ENCODE measurements around the gene RTP5.

Gene RTP5

DNA sequence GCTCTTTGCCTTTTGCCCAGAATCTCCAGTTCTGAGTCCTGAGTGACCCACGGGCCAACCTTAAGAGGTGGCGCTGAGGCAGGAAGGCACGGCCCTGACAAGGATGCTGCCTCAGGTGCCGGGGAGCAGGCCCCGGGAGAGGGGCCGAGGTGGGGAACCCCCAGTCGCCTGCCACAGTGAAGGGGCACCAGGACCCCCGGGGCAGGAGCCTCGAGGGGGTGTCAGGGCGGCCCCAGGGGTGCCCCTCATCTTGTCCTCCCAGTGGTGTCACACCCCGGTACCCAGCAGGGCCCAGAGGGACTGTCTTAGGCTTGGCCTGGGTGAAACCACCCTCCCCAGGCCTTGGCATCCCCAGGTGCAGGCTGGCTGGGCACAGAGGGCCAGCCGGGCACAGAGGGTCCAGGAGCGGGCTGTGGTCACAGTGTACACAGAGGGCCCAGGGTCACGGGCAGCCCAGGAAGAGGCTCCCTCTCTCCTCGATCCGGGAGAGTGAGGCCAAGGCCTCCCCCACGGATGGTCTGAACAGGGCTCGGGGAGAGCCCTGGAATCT is 11.9 kb upstream of the RTP5 start:
- no peak for DNase-seq

DNA sequence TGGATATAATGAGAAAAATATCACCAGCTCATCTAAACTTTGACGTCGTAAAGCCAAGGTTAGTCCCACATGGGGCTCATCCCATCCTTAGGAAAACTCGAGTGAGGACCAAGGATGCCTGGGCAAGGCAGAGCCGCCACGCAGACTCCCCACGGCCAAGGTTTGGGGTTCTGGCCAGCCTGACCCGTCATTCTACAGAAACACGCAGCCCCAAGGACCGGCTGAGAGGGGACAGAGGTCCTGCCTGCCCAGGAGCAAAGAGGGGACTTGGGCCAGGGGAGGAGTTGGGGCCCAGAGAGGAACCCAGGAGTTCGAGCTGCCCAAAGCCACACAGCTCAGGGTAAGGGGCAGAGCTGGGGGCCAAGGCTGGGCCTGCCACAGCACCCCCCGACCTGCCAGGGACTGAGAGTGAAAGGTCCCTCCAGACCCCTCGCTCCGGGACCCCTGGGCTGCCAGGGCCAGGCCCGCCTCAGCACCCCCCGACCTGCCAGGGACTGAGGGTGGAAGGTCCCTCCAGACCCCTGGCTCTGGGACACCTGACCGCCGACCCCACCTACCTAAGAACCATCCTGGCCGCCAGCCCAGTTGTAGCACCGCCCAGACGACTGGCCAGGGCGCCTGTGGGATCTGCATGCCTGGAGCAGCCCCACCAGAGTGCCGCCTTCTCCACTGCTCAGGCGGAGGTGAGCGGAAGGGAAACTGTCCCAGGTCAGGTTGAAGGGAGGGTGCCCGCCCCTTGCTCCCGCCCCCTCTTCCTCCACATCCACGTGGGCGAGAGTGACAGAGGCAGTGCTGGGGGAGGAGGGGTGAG is 11.1 kb upstream of the RTP5 start, which contains the start of gene PDCD1:
Gene PDCD1 (minus strand): TSS at position 689 of the 811 bp plus-strand sequence. CDS start 56 bp downstream, at position 633.
- no peak for DNase-seq

DNA sequence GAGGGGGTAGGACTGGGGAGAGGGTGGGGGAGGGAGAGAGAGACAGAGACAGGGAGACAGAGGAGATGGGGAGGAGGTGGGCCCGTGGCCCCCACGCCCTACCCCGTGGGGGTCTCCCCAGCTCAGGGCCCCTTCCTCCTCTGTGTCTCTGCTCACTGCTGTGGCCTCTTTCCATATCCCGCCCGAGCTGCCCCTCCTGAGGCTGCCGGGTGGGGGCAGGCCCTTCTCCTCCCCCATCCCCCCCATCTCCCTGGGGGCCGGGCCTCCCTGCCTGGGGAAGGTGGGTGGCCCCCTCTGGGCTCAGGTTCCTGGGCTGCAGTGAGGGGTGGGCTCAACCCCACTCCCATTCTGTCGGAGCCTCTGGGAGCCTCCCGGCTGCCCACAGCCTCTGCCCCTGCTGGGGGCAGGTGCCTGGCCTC is 10.5 kb upstream of the RTP5 start:
- DNase-seq: no peak

DNA sequence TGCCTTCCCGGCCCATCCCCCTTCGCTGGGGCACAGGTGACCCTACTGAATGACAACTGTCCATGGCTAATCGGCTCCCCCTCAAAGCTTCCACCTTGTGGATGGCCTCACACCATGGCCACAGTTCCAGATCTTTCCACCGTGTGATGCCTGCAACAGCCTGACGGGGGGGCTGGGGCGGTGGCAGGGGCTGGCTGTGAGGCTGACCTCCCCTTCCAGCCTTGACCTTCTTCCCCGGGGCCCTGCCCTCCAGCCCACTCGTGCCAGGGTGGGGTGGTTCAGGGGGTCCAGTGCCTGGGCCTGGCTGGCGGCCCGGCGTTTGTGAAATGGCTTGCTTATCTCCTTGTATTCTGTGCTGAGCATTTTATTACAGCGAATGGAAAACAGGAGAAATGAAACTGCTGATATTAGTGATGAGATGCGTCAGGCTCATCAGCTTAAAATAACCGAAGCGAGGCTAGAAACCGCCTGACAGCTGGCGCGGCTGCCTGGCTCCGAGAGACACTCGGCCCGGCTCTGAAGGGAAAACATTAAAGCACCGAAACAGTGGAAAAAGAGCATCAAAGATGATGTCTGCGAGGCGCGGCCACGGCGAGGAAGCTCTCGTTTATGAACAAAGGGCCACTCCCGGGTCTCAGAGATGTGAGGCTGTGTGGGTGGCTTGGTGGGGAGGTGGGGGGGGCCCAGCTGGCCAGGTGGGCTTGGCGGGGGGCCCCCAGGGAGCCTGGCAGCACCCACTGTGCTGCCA is 9.9 kb upstream of the RTP5 start:
- no peak for DNase-seq

DNA sequence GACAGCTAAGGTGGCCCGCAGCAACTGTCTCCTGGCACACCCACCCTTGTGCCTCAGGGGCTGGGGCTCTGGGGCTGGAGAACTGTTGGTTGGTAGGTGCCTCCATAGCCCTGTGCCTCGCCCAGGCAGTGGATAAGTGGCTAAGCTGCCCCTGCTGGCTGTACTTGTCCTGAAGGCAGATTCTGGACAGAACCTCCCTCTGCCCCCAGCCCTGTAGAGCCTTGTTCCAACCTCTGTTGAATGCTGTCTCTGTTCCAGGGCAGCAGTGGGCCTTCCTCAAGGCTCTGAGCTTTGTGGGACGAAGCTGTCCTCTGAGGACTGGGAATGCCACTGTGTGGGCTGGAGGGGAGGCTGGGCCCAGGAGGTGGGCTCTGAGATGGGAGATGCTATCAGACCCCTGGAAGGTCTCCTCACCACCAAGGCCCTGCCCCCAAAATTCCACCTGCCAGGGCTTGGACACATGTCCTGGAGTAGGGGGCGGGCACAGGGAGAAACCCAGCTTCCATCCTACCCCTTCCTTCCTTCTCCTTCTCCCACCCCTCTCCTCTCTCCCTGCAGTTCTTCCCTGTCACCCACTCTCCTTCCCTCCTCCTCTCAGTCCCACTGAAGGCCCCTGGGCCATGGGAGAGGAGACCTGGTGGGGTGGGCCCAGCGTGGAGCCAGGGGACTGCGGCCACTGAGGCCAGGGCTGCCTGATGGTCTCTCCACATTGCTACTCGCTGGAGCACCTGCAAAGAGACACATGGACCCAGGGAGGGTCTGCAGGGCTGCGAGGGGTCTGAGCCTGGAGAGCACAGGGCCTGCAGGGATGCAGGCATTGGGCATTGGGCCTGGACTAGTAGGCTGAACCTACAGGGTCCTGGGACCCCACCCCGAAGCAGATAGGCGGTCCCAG is 9.1 kb upstream of the RTP5 start:
- DNase-seq: no peak

DNA sequence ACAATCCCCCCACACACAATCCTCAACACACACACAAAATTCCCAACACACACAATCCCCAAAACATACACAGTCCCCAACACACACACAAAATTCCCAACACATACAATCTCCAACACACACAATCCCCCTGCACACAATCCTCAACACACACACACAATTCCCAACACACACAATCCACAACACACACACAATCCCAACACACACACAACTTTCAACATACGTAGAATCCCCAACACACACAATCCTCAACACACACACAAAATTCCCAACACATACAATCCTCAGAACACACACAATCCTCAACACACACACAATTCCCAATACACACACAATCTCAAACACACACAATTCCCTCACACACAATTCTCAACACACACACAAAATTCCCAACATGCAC is 8.3 kb upstream of the RTP5 start:
- no peak for DNase-seq

DNA sequence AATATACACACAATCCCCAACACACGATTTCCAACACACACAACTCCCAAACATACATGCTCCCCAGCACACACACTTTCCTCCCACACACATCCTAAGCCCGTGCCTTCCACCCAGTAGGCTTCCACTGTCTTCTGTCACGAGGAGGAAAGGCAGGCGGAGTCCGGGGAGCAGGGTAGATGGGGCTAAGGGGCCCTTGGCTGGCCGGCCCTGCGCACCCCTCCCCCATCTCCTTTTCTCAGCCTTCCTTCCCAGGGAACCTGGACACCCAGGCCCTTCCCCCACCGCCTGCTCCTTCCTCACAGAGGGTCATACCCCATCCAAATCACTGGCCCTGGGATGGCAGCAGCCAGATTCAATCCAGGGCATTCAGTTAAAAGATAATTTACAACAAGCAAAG is 7.4 kb upstream of the RTP5 start:
- DNase-seq: no peak

DNA sequence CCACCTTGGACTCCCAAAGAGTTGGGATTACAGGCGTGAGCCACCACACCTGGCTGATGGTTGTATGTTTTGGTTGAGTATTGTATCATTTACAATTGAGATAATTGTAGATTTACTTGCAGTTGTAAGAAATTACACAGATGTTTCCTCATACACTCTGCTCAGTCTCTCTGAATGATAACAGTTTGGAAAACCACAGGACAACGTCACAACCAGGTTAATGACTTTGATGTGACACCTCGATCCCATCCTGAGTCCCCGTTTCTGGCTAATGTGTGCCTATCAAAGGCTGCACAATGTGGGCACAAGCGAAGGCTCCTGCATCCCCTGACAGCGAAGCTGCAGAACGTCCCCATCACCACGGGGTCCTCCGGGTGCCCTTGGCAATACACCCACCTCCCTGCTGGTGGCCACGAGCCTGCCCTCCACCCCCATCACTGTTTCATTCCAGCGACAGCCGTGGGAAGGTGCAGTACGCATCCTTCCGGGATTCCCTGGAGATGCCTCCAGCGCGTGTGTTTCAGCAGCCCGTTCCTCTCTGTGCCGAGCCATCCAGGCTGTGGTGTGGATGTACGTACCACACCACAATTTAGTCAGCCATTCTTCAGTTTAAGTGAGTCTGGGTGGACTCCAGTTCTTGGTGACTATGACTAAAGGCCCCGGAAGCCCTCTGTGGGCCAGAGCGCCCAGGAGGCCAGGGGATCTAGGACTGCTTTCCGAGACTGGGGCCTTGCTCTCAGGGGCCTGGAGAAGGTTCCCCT is 6.6 kb upstream of the RTP5 start:
- no peak for DNase-seq

DNA sequence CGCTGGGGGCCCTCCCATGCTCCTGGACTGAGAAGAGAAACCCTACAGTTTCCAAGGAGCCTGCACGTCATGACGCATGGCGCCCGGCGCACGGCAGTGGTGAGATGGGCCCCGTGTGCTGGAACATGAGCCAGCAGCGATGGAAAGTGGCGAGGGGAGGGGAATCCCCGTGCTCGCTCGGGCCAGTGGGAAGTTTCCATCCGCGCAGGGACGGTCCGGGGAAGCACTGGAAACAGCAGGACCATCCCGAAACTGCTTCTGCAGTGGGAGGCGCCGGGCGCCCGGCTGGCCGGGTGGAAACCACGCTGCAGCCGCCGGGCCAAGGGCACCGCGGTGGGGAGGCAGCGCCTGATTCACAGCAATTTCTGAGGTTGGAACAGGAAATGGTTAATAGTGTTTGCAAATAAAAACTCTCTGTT is 6.0 kb upstream of the RTP5 start:
- peak; percentile 33 for DNase-seq

DNA sequence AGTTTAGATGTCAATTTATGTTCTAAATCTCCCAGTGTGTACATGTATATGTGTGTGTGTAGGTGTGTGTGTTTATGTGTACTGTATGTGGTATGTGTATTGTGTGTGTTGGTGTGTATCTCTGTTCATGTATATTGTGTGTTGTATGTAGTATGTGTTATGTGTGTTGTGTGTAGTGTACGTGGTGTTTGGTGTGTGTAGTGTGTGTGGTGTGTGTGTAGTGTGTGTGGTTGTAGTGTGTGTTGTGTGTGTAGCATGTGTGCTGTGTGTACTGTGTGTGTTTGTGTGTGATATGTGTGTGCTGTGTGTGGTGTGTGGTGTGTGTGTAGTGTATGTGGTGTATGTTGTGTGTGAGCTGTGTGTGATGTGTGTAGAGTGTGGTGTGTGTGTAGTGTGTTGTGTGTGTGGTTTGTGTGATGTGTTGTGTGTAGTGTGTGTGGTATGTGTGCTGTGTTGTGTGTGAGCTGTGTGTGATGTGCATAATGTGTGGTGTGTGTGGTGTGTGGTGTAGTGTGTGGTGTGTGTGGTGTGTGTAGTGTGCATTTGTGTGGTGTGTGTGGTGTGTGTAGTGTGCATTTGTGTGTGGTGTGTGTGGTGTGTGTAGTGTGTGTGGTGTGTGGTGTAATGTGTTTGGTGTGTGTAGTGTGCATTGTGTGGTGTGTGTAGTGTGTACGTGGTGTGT is 5.2 kb upstream of the RTP5 start:
- no peak for DNase-seq

DNA sequence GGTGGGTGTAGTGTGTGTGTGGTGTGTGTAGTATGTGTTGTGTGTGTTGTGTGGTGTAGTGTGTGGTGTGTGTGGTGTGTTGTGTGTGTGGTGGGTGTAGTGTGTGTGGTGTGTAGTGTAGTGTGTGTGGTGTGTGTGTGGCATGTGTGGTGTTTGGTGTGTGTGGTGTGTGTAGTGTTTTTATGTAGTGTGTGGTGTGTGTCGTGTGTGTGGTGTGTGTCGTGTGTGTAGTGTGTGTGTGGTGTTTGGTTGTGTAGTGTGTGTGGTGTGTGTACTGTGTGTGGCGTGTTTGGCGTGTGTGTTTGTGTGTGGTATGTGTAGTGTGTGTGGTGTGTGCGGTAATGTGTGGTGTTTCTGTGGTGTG is 4.7 kb upstream of the RTP5 start:
- no peak for DNase-seq

DNA sequence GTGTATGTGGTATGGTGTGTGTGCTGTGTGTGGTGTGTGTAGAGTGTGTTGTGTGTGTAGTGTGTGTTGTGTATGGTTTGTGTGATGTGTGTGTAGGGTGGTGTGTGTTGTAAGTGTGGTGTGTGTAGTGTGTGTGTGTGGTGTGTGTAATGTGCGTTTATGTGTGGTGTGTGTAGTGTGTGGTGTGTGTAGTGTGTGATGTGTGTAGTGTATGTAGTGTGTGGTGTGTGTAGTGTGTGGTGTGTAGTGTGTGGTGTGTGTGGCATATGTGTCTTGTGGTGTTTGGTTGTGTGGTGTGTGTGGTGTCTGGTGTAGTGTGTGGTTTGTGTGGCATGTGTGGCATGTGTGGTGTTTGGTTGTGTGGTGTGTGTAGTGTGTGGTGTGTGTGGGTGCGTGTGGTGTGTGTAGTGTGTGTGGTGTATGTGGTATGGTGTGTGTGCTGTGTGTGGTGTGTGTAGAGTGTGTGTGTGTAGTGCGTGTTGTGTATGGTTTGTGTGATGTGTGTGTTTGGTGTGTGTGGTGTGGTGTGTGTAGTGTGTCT is 4.0 kb upstream of the RTP5 start:
- no peak for DNase-seq

DNA sequence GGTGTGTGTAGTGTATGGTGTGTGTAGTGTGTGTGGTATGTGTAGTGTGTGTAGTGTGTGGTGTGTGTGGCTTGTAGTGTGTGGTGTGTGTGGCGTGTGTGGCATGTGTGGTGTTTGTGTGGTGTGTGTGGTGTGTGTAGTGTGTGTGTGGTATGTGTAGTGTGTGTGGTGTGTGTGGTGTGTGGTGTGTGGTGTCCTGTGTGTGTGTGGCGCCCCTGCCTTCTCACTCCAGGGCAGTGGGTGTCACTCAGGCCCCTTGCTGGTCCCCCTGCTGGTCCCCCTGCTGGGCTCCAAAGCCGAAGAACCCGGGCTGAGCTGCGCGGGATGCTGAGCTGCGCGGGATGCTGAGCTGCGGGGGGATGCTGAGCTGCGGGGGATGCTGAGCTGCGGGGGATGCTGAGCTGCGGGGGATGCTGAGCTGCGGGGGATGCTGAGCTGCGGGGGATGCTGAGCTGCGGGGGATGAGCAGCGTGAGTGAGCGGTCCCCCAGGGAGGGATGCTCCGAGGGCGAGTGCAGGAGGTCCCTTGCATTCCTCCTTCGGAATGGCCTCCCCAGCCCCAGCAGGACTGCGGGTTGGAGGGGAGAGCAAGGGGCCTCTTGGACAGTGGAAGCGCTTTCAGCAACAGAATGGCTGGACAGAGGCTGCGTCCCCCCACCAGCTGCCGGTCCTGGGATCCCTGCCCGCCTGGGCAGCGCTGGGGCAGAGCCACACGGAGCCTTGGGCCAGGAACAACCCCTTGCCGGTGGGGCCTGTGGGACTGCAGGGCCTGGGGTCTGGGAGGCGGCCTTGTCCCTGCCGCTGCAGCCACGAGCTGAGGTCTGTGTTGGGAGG is 3.4 kb upstream of the RTP5 start:
- no peak for DNase-seq

DNA sequence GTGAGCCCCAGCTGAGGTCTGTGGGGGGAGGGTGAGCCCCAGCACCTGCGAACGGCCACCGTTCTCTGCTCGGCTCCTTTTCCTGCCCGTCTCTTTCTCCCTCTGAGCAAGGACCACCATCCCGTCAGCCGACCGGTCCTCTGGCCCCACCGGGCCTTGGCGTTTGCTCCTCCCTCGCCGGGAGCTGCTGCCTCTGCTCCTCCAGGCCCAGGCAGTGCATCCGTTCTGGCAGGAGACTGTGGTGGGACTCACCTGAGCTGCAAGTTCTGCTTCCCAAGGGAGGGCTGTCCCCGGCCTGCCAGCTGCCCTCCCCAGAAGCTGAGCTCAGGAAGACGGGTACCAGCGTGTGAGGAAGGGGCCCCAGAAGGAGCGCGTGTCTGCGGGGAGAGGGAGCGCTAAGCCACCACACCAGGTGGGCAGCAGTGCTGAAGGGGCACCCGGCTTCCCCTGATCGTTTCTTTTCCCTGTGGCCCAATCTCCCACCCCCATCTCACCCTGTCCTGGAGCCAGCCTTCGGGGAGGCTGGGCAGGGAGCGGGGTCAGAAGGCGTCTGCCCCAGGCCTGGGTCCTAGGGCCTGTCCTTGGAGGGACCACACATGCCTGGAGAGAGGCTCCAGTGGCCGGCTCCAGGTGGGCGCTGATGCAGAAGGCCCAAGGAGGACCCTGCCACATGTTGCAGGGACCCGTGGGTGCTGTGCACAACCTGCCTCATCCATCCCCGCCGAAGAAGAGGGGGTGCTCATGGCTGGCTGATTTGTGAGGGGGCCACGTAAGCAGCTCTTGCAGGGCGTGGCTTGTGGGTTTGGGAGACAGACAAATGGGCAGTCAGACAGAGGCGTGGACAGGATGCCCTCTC is 2.5 kb upstream of the RTP5 start:
- DNase-seq: no peak

DNA sequence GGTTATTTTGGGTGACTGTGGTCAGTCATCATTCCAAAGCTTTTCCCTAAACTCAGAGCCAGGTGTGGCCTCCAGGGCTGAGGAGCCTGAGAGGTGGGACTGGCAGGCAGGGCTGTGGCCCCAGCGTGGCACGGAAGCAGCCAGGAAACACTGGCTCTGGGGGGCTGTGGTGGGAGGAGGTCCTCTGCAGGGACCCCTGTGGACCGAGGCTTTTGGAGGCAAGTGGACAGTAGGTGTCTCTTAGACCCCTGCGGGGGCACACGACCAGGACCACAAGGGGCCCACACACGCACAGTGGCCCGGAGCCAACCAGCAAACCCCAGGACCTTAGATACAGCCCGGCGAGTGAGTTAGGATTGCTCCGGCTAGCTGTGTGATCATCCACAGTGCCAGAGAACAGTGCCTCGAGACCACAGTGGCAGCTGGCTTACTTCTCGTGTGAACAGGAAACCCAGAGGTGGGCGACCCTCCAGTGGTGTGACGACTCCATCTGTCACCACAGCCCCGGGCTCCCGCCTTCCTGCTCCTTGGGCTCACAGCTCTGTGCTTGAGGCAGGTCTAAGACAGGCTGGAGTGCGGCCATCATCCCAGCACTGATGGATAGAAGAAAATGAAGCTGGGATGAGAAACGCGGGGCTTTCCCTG is 1.6 kb upstream of the RTP5 start:
- no peak for DNase-seq

DNA sequence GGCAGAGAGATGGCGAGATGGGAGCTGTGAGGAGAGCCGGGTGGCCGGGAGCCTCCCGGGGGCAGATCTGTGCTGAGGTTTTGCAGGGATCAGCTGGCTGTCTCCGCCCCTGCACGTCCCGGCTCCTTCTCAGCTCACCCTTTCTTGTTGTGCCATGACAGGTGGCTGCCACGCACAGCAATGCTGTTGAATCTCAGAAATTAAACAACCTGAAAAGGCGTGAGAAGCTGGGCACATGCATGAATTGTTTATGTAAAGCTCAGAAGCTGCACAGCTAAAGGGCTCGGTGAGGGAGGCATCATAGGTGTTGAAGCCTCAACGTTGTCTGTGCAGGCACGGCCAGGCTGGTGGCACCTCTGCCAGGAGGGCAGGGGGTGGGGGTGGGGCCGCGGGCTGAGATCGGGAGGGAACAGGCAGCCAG is 858 bp upstream of the RTP5 start:
- no peak for DNase-seq

DNA sequence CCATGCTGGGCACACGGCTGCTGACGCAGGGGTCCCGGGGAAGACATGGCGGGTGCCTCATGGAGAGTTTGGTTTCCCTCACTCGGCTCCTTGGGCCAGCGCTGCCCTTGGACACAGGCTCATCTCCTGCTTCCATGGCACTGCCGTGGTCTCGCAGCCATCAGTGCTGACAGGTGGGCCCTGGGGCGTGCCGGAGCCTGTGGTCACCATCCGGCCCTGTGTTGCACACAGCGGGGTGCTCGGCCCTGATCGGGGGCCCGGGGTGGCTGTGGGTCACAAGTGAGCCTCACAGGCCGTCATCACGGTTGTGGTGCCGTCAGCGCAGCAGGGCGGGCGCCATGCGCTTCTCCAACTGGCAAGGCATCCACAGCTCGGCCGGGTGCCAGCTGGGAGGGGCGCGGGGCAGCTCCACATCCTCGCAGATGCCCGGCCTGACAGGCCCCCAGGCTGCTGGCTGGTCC is 582 bp downstream of the RTP5 start:
- no peak for DNase-seq

Measured in fibroblast of skin of abdomen (primary cell).